COLO668 (cell line): ENCODE data around the gene CELF5.
"Not testable (repeated sequence)": the region's sequence is repeated elsewhere in the genome, so short reads cannot be mapped to it uniquely, and the experiment has no call there.

Experiments
- DNase-seq: peaks from one replicate; lab custom pipeline; 2025; ENCODE audit not compliant: unreplicated experiment; lab: John Stamatoyannopoulos, UW

CELF5 gene

GRCh38 chr19:3189702-3190469, 34.6 kb upstream of the CELF5 start:
- no peak for DNase-seq

GRCh38 chr19:3190470-3190770, 34.0 kb upstream of the CELF5 start:
- DNase-seq = no peak

DNA sequence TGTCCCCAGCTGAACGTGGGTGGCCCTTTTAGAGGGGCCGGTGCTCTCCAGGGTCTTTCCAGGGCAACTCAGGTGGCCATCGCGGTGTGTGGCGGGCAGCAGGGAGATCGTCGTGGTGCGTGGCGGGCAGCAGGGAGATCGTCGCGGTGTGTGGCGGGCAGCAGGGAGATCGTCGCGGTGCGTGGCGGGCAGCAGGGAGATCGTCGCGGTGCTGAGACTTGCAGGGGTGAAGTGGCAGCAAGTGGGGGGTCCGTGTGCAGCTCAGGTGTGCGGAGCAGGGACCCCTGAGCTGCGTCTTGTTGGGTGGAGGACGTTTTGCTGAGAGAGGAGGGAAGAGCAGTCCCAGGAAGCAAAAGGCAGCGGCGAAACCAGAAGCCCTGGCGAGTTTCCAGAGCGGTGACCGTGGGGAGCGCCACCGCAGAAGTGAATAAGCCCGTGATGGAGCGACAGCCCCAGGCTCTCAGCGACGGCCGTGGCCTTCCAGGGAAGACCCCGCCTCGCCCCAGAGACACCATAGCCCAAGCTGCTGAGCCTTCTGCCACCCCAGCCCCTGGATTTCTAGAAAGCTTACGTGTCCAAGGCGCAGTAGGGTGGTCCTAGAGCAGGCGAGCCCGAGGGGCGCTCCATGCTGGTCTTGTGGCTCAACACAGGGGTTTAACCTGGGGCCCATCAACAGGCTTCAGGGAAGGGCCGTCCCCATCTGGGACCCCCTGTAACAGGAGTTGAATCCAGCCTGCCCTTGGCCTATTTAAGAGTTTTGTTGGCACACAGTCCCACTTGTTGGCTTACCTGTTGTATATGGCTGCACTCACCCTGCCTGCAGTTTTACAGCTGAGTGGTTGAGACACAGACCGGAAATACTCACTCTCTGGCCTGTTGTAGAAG, 33.3 kb upstream of the CELF5 start:
- DNase-seq = no peak

DNA sequence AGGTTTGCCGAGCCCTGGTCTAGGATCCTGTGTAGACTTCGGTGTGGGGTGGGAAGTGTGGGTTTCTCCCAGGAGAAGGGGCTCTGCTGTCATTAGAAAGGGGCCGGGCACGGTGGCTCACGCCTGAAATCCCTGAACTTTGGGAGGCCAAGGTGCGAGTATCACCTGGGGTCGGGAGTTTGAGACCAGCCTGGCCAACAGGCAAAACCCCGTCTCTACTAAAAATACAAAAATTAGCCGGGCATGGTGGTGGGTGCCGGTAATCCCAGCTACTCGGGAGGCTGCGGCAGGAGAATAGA, 32.7 kb upstream of the CELF5 start:
- not testable (repeated sequence) for DNase-seq

GRCh38 chr19:3192228-3192635, 32.2 kb upstream of the CELF5 start:
- DNase-seq = no peak

DNA sequence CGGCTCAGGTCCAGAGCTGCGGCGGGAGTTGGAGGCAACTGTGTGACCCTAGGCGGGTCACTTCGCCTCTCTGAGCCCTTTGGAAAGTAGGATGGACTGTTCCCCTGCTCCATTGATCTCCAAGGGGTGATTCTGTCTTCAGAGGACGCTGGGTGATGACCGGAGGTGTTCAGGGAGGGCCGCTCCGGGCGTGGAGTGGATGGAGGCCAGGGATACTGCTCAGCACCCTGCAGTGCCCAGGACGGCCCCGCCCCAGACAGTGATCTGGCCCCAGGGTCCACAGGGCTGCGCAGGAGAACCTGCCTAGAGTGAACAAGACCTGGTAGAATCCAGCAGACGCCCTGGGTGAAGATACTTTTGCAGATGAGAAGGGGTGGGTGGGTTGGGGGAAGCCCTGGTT, 31.8 kb upstream of the CELF5 start:
- DNase-seq = no peak

DNA sequence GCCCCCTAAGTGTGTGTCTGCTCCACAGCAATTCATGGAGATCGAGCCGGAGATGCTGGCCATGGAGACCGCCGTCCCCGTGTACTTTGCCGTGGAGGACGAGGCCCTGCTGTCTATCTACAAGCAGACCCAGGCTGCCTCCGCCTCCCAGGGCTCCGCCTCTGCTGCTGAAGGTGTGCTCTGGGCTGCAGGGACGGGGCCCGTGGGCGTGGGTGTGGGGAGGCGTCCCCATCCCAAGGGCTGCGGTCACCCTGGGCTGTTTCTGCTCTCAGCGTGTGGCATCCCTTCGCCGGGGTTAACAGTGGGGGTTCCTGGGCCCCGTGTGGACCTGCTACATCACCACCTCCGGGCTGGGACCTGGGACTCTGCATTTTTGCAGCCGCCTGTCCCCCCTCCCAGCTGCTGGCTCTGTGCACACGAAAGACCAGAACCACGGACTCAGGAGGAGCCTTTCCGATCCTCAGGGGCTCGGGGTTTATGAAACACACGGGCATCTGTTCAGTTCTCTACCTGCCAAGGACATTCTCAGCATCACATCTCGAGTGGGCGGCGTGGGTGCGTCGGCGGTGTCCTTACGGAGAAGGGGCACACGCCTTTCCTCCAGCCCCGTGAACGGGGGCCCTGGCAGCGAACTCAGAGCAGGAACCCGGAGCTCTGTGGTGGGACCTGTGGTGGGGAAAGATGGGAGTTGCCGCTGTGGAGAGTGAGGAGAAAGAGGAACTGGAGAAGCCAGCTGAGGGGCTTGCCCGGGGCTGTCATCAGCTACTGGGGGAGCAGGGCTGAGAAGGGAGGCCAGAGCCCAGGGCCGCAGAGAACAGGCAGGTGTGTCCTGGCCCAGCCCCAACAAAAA, 31.0 kb upstream of the CELF5 start:
- no peak for DNase-seq

DNA sequence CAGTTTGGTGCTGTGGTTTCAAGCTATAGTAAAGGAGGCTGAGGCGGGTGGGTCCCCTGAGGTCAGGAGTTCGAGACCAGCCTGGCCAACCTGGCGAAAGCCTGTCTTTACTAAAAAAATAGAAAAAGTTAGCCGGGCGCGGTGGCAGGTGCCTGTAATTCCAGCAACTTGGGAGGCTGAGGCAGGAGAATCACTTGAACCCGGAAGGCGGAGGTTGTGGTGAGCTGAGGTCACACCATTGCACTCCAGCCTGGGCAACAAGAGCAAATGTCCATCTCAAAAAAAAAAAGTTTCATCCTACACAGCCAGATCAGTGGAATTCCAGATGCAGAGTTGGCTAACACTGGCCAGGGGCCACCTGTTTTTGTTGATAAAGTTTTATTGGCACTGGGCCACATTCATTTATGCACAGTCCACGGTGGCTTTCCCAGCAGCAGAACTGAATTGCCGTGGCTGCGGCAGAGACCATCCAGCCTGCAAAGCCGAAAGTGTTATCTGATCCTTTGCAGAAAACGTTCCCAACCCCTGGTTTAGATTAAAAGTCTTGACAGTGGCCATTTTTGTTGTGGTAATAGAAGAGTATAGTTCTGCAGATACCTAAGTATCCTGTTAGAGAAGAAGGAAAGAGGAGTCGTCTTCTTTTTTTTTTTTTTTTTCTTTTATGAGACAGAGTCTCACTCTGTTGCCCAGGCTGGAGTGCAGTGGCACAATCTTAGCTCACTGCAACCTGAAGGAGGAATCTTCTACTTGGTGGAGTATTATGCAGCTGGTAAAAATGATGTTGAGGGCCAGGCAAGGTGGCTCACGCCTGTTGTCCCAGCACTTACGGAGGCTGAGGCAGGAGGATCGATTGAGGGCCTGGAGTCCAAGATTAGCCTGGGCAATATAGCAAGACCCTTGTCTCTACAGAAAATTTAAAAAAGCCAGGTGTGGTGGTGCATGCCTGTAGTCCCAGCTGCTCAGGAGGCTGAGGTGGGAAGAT, 30.1 kb upstream of the CELF5 start:
- DNase-seq = no peak

DNA sequence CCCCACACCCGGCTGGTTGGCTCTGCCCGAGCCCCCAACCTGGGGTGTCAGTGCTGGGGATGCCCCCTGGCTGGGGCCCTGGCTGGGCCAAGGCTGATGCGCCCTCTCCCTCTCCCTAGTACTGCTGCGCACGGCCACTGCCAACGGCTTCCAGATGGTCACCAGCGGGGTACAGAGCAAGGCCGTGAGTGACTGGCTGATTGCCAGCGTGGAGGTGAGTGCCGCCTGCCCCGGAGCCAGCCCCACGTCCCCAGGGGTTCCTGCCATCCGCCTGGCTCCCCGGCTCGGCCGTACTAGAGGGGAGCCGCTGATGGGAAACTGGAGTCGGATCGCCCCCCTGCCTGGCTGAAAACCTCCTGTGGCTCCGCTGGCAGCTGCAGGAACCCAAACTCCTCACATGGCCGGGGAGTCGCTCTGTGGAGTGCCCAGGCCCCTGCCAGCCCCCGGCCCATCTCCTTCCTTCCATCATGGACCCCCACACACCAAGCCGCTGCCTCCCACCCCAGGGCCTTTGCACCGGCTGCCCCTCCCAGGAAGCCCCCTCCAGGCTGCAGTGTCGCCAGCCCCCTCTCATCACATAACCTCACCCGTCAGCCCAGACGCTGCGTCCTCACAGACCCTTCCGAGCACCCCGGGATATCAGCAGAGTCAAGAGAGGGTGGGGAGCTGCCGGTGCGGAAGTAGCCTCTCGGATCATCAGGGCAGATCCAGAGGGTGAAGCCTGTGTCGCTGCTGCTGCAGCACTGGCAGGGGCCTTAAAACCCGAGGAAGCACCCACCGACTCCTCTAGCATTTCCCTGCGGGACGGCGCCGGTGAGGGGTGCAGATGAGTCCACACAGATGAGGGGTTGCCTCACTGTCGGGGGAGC, 28.2 kb upstream of the CELF5 start:
- no peak for DNase-seq

DNA sequence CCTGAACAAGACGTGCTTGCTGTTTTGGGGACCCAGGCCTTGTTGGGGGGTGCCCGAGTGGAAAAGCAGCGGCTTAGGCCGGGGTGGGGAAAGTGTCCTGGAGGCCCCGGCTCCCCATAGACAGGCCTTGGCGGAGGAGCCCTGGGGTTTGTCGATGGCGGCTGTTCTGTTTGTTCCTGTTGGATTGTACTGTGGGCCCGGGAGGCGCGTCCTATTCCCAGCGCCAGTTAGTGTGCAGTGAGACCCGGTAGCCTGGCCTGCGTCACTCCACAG, 27.6 kb upstream of the CELF5 start:
- no peak for DNase-seq

GRCh38 chr19:3198901-3199700, 25.4 kb upstream of the CELF5 start:
- no peak for DNase-seq

DNA sequence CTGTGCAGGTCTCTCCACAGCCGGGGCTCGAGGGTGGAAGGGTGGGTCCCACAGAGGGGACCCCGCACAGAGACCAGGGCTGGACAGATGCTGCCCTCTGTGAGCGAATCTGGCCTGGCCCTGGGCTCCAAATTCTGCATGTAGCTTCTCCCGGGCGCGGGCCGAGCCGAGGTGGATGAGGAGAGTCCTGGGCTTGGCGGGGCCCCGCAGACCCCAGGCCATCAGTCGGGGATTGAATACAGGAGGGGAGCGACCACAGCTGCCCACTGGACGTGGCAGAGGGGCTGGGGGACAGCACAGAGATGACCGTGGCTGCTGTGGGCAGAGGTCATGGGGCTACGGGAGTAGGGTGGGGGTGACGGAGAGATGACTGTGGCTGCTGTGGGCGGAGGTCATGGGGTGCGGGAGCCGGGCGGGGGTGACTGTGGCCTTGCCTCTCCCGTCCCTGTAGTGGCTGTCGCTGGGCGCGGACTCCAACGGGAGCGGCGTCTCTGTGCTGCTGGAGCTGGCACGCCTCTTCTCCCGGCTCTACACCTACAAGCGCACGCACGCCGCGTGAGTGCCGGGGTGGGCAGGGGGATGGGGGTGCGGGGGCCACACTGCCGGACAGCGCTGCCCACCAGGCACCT, 23.3 kb upstream of the CELF5 start:
- DNase-seq = no peak

GRCh38 chr19:3201911-3202310, 22.6 kb upstream of the CELF5 start:
- DNase-seq = no peak

DNA sequence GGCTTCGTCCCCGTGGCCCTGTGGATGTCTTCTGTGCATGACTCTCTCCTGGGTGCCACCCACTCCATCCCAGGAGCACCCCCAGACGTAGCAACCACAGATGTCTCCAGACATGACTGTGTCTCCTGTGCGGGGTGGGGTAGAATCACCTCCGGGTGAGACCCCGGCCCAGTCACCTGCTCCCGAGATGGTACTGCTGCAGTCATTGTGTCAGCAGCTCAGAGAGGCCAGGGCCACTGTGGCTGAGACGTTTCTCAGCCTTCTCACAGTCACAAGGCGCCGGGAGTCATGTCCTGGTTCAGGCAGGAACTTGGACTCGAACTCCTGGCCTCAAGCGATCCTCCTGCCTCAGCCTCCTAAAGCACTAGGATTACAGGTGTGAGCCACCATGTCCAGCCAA, 22.1 kb upstream of the CELF5 start:
- no peak for DNase-seq

DNA sequence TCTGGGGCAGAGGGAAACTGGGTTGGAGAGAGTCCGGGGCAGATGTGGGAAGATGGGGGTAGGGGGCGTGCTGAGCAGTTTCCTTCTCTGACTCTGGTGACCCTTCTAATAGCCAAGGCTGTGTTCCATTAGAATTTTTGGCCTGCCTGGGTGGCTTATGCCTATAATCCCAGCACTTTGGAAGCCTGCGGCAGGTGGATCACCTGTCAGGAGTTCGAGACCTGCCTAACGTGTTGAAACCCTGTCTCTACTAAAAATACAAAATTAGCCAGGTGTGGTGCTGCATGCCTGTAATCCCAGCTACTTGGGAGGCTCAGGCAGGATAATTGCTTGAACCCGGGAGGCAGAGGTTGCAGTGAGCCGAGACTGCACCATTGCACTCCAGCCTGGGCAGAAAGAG, 21.6 kb upstream of the CELF5 start:
- not testable (repeated sequence) for DNase-seq

- DNase-seq = no peak
Observed at GRCh38 chr19:3203805-3204645, 20.4 kb upstream of the CELF5 start.

- DNase-seq = no peak
Observed at GRCh38 chr19:3204646-3205275, 19.7 kb upstream of the CELF5 start.
